ENCODE data around the gene PAX8.

The PAX8 gene

DNA sequence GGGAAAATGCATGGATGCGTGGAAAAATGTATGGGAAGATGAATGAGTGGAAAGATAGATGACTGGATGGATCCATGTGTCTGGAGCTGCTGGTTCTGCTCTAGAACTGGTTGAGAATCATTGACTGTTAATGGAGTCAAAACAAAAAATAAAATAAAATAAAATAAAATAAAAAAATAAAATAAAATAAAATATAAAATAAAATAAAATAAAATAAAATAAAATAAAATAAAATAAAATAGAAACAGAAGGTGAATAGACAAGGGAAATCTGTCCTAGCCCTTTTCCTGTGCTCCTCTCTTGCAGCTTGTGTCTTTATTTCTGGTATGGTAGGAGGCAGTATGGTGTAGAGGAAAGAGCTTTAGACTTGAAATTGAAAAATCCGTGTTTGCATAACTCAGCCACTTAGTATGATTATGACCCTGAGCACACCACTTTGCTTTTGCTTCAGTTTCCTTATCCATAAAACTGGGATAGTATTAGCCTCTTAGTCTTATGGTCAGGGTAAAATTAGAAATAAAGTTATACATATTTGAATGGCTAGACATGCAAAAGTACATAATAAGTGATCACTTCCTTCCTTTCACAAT is 54.0 kb downstream of the PAX8 start:
- Histone ChIP-seq H3K79me2 (ENCODE audit: low read length) (no peaks in the 10 kb centered on the region), H3K4me1 (ENCODE audit: low read length) (no peaks in the 10 kb centered on the region), H3K27ac (ENCODE audit: low read length) (no peak overlapping the region), H3K4me3 (ENCODE audit: low read length) (no peak overlapping the region), H2AFZ (ENCODE audit: low read depth, low read length) (no peak overlapping the region), H3K9me3 (ENCODE audit: insufficient read depth, low read length) (no peaks in the 10 kb centered on the region), H3K4me2 (ENCODE audit: low read length) (no peak overlapping the region), H3K9ac (ENCODE audit: low read length) (no peak overlapping the region), H4K20me1 (ENCODE audit: insufficient read depth, low read length) (no peaks in the 10 kb centered on the region), H3K27me3 (ENCODE audit: low read depth, low read length) (no peaks in the 10 kb centered on the region), H3K36me3 (replicated peaks; ENCODE audit: low read depth, low read length) (no peaks in the 10 kb centered on the region)
- no peak for TF ChIP-seq EZH2phosphoT487 (IDR thresholded peaks at IDR 0.05; ENCODE audit: low read depth)
- TF ChIP-seq, protein P1, sequence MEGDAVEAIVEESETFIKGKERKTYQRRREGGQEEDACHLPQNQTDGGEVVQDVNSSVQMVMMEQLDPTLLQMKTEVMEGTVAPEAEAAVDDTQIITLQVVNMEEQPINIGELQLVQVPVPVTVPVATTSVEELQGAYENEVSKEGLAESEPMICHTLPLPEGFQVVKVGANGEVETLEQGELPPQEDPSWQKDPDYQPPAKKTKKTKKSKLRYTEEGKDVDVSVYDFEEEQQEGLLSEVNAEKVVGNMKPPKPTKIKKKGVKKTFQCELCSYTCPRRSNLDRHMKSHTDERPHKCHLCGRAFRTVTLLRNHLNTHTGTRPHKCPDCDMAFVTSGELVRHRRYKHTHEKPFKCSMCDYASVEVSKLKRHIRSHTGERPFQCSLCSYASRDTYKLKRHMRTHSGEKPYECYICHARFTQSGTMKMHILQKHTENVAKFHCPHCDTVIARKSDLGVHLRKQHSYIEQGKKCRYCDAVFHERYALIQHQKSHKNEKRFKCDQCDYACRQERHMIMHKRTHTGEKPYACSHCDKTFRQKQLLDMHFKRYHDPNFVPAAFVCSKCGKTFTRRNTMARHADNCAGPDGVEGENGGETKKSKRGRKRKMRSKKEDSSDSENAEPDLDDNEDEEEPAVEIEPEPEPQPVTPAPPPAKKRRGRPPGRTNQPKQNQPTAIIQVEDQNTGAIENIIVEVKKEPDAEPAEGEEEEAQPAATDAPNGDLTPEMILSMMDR (IDR thresholded peaks at IDR 0.05; ENCODE audit: low read depth, low read length) = no peak

DNA sequence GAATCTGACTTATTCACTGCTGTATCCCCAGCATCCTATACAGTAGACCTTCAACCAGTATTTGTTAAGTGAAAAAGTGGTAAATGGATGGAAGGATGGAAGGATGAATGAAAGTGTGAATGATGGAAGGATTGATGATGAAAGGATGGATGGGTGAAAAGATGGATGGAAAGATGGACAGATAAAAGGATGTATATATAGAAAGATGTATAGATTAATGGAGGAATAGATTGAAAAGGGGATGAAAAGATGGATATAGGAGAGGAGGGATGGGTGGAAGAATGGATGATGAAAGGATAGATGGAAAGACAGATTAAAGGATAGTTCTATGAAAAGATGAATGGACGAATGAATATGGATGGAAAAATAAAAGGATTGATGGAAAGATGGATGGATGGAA is 54.9 kb downstream of the PAX8 start:
- H4K20me1 ChIP-seq (ENCODE audit: insufficient read depth, low read length) = no peaks in the 10 kb centered on the region
- H3K4me1 ChIP-seq (ENCODE audit: low read length) = no peaks in the 10 kb centered on the region
- H3K4me3 ChIP-seq (ENCODE audit: low read length) = no peak overlapping the region
- H3K36me3 ChIP-seq (replicated peaks; ENCODE audit: low read depth, low read length) = no peaks in the 10 kb centered on the region
- no peak overlapping the region for H3K9ac ChIP-seq (ENCODE audit: low read length)
- no peaks in the 10 kb centered on the region for H3K9me3 ChIP-seq (ENCODE audit: insufficient read depth, low read length)
- TF ChIP-seq, protein P1 (IDR thresholded peaks at IDR 0.05; ENCODE audit: low read depth, low read length) = no peak
- TF ChIP-seq EZH2phosphoT487 (IDR thresholded peaks at IDR 0.05; ENCODE audit: low read depth) = no peak
- H3K4me2 ChIP-seq (ENCODE audit: low read length) = no peak overlapping the region
- no peak overlapping the region for H3K27ac ChIP-seq (ENCODE audit: low read length)
- H3K79me2 ChIP-seq (ENCODE audit: low read length) = no peaks in the 10 kb centered on the region
- no peaks in the 10 kb centered on the region for H3K27me3 ChIP-seq (ENCODE audit: low read depth, low read length)
- no peak overlapping the region for H2AFZ ChIP-seq (ENCODE audit: low read depth, low read length)

DNA sequence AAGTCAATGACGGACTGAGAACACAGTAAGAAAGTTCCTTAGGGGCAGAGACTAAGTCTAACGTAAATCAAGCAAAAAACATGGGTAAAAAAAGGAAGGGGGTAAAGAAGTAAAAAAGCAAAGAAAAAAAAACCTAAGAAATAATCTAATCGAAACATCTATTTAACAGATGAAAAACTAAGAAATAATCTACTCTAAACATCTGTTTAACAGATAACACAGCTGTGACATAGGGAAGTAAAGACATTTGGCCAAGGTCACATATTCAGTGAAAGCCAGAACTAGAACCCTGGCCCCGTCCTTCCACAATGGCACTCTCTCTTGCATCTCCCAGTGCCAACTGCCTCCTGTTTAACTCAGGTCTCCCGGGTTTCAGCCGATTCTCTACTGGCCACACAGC is 56.9 kb downstream of the PAX8 start:
- Histone ChIP-seq H2AFZ (ENCODE audit: low read depth, low read length) (no peak overlapping the region), H3K27me3 (ENCODE audit: low read depth, low read length) (no peaks in the 10 kb centered on the region), H3K79me2 (ENCODE audit: low read length) (no peaks in the 10 kb centered on the region), H3K4me2 (ENCODE audit: low read length) (no peak overlapping the region), H3K9me3 (ENCODE audit: insufficient read depth, low read length) (no peaks in the 10 kb centered on the region), H3K9ac (ENCODE audit: low read length) (no peak overlapping the region), H3K4me3 (ENCODE audit: low read length) (no peak overlapping the region), H3K36me3 (replicated peaks; ENCODE audit: low read depth, low read length) (no peaks in the 10 kb centered on the region), H3K4me1 (ENCODE audit: low read length) (no peaks in the 10 kb centered on the region), H3K27ac (ENCODE audit: low read length) (no peak overlapping the region), H4K20me1 (ENCODE audit: insufficient read depth, low read length) (no peaks in the 10 kb centered on the region)
- TF ChIP-seq, protein P1 (IDR thresholded peaks at IDR 0.05; ENCODE audit: low read depth, low read length) = no peak
- no peak for TF ChIP-seq EZH2phosphoT487 (IDR thresholded peaks at IDR 0.05; ENCODE audit: low read depth)

DNA sequence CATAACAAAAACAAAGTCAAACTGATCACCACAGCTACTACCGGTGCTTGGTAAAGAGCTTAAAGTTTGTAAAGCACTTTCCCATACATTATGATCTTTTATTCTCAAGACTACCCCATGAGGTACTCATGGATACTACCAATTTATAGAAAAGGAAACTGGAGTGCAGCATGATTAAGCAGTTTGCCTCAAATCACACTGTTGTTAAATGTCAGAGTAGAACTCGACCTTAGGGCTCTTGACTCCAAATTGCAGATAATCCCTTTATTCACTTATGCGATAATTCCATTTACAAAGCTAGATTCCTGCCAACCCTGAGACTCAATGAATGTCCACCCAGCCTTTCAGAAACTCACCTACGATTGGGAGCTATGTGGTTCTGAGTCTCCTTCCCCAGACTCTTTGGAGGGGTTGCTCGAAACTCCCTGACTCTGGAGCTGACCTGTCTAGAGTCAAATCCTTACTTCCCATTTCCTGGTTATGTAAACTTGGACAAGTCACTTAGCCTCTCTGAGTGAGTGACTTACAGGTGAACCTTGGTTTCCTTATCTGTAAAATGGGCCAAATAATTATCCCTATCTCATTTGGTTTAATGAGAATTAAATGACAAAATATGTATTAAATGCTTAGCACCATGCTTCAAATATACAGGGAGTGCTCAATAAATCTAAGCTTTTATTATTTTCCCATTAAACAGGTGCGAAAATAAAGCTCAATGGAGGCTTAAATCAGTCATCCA is 57.6 kb downstream of the PAX8 start:
- Histone ChIP-seq H4K20me1 (ENCODE audit: insufficient read depth, low read length) (no peaks in the 10 kb centered on the region), H2AFZ (ENCODE audit: low read depth, low read length) (no peak overlapping the region), H3K4me2 (ENCODE audit: low read length) (no peak overlapping the region), H3K9me3 (ENCODE audit: insufficient read depth, low read length) (no peaks in the 10 kb centered on the region), H3K4me3 (ENCODE audit: low read length) (no peak overlapping the region), H3K27me3 (ENCODE audit: low read depth, low read length) (no peaks in the 10 kb centered on the region), H3K36me3 (replicated peaks; ENCODE audit: low read depth, low read length) (no peaks in the 10 kb centered on the region), H3K79me2 (ENCODE audit: low read length) (no peaks in the 10 kb centered on the region), H3K9ac (ENCODE audit: low read length) (no peak overlapping the region), H3K4me1 (ENCODE audit: low read length) (no peaks in the 10 kb centered on the region), H3K27ac (ENCODE audit: low read length) (no peak overlapping the region)
- TF ChIP-seq, protein P1 (IDR thresholded peaks at IDR 0.05; ENCODE audit: low read depth, low read length) = no peak
- TF ChIP-seq EZH2phosphoT487 (IDR thresholded peaks at IDR 0.05; ENCODE audit: low read depth) = no peak
